H7 (cell line): ENCODE data around the gene OR5M3. TPM values are rescaled to one million over a fixed set of nuclear protein-coding genes. Genes with fewer than 3 reads are reported as not detected.

Source experiments
- DNase-seq: peaks from one replicate; pipeline ENCODE4 v3.0.0; 2012
- H3K27me3 ChIP-seq: 2 replicates; pipeline ENCODE4 v1.6.0; 2011; ENCODE audit warnings: mild to moderate bottlenecking, low read length; ENCODE audit not compliant: control insufficient read depth, insufficient read depth
- H3K36me3 ChIP-seq: replicated peaks from 2 replicates; pipeline ENCODE4 v1.5.1; 2011; ENCODE audit warnings: low read length; ENCODE audit not compliant: control insufficient read depth, insufficient read depth
- H3K4me3 ChIP-seq: 2 replicates; pipeline ENCODE4 v1.5.1; 2011; ENCODE audit warnings: low read depth, mild to moderate bottlenecking, control low read depth, low read length, moderate library complexity; ENCODE audit not compliant: insufficient read depth
- total RNA-seq: library from RNA; depleted of rRNA; stranded (reverse); fragments of >200 nt; shearing (Covaris generic); gene quantifications from 2 replicates; pipeline ENCODE4 v1.2.3, GENCODE V29; 2014; rRNA removed

OR5M3 gene
- total RNA-seq, result not detected in 2 replicates

DNA sequence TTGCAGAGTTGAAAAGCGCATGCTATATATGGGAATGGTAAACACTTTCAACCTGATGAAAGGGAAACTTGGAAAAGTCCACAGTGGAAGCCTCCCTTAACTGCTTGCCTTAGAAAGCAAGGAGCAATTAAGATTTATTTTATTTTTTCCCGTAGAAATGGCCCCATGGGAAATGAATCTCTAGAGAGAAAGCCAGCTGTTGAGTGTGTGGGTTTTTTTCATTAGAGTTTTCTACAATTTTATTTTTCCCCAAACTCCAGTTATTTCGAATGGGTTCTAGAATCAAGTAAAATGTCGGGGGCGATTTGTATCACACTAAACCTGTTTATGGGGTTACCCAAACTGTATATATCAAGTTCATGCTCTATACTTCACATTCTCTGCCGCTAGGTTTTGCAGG lies at the start of gene OR5M3:
Gene OR5M3, minus strand, starts transcription at position 101 of the 400 bp plus-strand sequence. CDS start 2,855 bp downstream, outside the sequence.
- Histone ChIP-seq H3K27me3 (no peaks in the 10 kb centered on the region), H3K36me3 (no peaks in the 10 kb centered on the region), H3K4me3 (no peak within 1 kb of the TSS)
- DNase-seq, result no peak

DNA sequence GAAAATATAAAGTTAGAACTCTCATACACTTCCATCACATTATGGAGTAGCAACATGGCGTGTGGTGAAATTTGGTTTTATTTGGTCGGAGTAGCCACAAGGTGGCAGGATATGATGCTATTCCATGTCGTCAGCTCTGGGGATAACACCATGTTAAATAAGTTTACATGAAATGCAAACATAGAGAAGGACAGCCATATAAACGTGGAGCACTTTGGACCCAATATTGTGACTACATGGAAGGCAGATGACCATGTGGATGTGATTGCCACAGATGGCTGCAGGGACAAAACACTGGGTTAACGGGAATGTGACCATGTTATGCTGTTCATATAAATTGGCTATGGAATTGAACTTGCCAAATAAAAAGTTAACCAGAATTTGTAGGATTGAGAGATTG lies 48.9 kb upstream of the OR5M3 start:
- H3K36me3 ChIP-seq, result no peaks in the 10 kb centered on the region
- no peaks in the 10 kb centered on the region for H3K27me3 ChIP-seq
- peak; percentile 15 for DNase-seq
- H3K4me3 ChIP-seq, result no peak overlapping the region

DNA sequence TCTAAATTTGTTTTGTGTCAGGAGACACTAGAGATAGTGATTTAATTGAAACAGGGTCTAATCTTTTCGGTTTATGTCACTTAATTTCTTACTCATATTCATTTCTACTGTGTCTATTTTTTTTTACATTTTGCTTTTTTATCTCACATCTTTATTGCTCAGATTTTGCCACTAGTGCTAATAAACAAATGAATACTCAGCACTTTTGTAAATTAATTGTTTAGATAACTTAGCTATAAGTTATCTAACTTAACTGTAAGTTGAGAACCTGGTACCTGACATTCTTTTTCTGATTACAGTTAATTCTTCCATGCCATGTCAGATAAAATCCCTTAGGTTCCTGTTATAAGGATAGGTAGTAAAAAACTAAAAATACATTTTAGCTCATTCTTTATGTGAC lies 40.1 kb upstream of the OR5M3 start:
- H3K4me3 ChIP-seq, result no peak overlapping the region
- no peaks in the 10 kb centered on the region for H3K27me3 ChIP-seq
- DNase-seq, result no peak
- H3K36me3 ChIP-seq, result no peaks in the 10 kb centered on the region

DNA sequence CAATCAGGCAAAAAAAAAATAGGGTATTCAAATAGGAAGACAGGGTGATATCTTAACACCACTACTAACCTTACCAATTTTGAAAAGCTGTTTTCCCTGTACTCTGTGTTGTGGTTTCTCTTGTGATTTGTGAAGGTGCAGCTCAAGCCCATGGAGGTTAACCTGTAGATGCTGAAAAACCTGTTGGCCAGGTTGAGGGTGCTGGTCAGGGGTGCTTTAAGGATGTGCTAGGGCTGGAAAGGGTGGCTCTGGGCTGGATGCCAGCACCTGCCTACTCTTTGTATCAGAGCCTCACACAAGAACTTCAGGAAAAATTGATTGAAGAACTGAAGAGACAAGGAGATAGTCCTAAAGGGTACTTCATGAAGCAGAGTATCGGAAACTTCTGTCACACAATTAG lies 36.3 kb upstream of the OR5M3 start:
- H3K4me3 ChIP-seq, result no peak overlapping the region
- H3K36me3 ChIP-seq, result no peaks in the 10 kb centered on the region
- no peaks in the 10 kb centered on the region for H3K27me3 ChIP-seq
- no peak for DNase-seq

DNA sequence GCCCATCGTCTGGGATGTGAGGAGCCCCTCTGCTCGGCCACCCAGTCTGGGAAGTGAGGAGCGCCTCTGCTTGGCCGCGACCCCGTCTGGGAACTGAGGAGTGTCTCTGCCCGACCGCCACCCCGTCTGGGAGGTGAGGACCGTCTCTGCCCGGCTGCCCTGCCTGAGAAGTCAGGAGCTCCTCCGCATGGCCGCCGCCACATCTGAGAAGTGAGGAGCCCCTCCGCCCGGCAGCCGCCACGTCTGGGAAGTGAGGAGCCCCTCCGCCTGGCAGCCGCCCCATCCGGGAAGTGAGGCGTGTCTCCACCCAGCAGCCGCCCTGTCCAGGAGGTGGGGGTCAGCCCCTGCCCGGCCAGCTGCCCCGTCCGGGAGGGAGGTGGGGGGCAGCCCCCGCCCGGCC lies 23.9 kb upstream of the OR5M3 start:
- DNase-seq, result no peak
- H3K4me3 ChIP-seq, result no peak overlapping the region
- H3K27me3 ChIP-seq, result no peaks in the 10 kb centered on the region
- no peaks in the 10 kb centered on the region for H3K36me3 ChIP-seq

DNA sequence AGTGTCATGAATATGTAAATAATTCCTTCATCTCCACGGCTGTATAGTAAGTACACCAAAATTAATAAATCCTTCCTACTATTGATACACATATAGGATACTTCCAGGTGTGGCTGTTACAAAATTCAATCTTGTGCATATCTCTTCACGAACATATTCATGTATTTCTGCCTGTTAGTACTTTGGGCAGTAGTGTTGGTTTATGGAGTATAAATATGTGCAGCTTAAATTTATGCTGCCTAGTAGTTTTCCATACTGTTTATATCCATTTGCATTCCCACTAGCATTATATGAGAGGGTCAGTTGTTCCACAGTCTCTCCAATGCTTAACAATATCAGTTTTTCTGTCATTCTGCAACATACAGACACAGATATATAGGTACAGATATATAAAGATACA lies 22.0 kb upstream of the OR5M3 start:
- DNase-seq, result no peak
- Histone ChIP-seq H3K36me3 (no peaks in the 10 kb centered on the region), H3K27me3 (no peaks in the 10 kb centered on the region), H3K4me3 (no peak overlapping the region)

DNA sequence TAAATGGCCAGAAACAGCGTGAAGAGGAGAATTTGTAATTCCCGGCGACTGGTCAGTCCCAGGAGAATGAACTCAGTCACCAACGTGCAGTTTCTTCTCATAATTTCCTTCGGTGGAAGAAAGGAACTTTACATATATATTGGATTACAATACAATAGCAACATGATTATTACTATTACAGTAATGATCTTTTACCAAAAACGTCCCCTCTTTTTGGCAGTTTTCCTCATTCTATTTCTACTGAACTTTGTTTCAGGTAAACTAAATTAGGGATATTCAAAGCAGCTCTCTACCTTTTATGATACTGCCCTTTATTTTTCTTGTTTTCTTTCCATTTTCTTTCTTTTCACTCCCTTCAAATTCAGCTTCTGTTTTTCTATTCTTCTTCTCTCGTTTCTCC lies 18.1 kb upstream of the OR5M3 start, which contains the start of gene OR5M8:
Gene OR5M8, minus strand, starts transcription at position 101 of the 400 bp plus-strand sequence. Its CDS starts 0 bp downstream, at position 101.
- DNase-seq, result no peak
- Histone ChIP-seq H3K27me3 (no peaks in the 10 kb centered on the region), H3K4me3 (no peak within 1 kb of the TSS)

DNA sequence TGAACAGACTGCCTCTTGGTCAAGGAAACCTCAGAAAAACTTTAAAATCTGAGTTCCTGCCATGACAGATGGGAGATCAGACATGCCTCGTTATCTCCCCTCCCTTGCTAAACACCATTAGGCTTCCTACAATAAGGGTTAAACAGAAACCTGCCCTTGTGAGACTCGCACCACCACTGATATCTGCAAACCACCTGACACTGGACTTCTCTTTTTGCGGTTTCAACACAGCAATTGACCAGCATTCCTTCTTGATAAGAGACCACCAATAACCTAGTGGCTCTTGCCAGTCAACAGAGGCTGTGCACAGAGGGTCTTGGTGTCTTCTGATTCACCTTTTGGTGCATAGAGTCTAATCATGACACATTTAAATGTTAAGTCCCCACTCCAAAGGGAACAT lies 13.6 kb upstream of the OR5M3 start:
- H3K27me3 ChIP-seq, result no peaks in the 10 kb centered on the region
- DNase-seq, result no peak
- H3K4me3 ChIP-seq, result no peak overlapping the region
- no peaks in the 10 kb centered on the region for H3K36me3 ChIP-seq

More for the DNA sequence above, 18.1 kb upstream of the OR5M3 start, which contains the start of gene OR5M8:
- no peaks in the 10 kb centered on the region for H3K36me3 ChIP-seq

DNA sequence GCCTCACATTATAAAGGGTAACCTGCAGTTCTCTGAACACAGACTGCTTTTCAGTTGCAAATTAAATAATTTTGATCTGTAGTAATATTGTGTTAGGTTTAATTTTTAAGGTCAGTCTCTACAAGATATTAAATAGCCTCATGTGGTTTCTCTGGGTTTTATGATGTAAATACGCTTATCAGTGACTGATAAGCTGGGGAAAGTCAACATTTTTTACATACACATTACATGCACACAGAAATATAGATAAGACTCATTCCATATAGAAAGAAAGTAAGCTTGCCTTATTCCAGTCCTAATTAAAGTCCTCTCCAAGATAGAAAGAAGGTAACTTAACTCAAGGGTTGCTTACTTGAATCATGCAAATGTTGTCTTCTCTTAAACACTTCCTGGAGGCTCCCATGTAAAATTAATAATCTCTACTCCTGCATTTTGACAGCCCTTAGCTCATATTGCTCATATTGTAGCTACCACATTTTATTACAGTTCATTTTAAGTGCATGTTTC lies 1.6 kb upstream of the OR5M3 start:
- Histone ChIP-seq H3K27me3 (no peaks in the 10 kb centered on the region), H3K4me3 (no peak overlapping the region), H3K36me3 (no peaks in the 10 kb centered on the region)
- DNase-seq, result no peak

DNA sequence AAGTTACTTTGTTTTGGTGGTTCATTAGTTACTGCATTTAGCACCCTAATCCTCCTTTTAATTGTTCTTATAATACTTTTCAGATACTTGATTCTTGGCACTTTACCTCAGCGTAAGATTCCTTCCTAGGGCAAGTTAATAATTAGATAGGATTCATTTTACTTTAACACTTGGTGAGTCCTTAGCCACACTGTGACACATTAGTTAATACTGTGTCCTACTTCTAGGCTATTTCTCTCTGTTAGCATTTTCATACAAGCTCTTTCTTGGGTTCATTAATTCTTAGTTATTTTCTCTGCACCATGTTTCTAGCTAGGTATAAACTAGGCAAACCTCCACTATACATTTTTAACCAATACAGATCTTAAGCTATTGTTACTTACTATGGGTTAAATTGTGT lies 16.1 kb downstream of the OR5M3 start:
- H3K4me3 ChIP-seq, result no peak overlapping the region
- H3K36me3 ChIP-seq, result no peaks in the 10 kb centered on the region
- no peaks in the 10 kb centered on the region for H3K27me3 ChIP-seq
- no peak for DNase-seq

DNA sequence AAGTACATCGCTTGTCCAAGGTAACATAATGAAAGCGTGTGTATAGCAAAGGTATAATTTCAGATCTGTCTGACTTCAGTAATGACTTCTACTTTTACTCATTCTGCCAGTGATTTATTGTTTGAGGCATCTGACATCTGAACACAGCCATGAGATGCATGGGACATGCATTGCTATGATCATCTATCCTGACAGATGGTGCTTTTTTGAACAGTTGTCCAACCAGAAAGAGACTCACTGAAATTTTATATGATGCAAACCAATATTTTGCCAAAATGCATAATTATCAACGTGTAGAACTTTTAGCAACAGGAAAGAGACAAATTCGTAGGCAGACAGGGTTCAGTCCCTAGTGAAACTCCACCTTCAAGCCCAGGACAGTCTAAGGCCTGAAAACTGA lies 19.6 kb downstream of the OR5M3 start:
- no peak for DNase-seq
- H3K4me3 ChIP-seq, result no peak overlapping the region
- H3K36me3 ChIP-seq, result no peaks in the 10 kb centered on the region
- no peaks in the 10 kb centered on the region for H3K27me3 ChIP-seq

Other genes starting within 250 kb of the OR5M3 start
- not detected in 2 replicates for gene OR5T2, start 239.1 kb downstream of the OR5M3 start, total RNA-seq
- not detected in 2 replicates for gene OR5T3, start 221.1 kb downstream of the OR5M3 start, total RNA-seq
- gene OR5T1, start 199.2 kb downstream of the OR5M3 start, total RNA-seq, result not detected in 2 replicates
- not detected in 2 replicates for gene OR8H1, start 181.1 kb downstream of the OR5M3 start, total RNA-seq
- not detected in 2 replicates for gene OR8K3, start 158.2 kb downstream of the OR5M3 start, total RNA-seq
- gene OR8K1, start 127.3 kb downstream of the OR5M3 start, total RNA-seq, result not detected in 2 replicates
- not detected in 2 replicates for gene OR8J1, start 119.1 kb downstream of the OR5M3 start, total RNA-seq
- gene OR8U1, start 97.7 kb downstream of the OR5M3 start, total RNA-seq, result not detected in 2 replicates
- not detected in 2 replicates for gene OR5AL1, start 60.7 kb downstream of the OR5M3 start, total RNA-seq
- not detected in 2 replicates for gene OR5M8, start 18.0 kb upstream of the OR5M3 start, total RNA-seq
- not detected in 2 replicates for gene OR5M11, start 69.9 kb upstream of the OR5M3 start, total RNA-seq
- gene OR5M10, start 104.4 kb upstream of the OR5M3 start, total RNA-seq, result not detected in 2 replicates
- gene OR5M1, start 141.5 kb upstream of the OR5M3 start, total RNA-seq, result not detected in 2 replicates
- not detected in 2 replicates for gene OR5AP2, start 169.1 kb upstream of the OR5M3 start, total RNA-seq
- gene OR5AR1, start 190.3 kb upstream of the OR5M3 start, total RNA-seq, result not detected in 2 replicates
- not detected in 2 replicates for gene OR9G1, start 225.7 kb upstream of the OR5M3 start, total RNA-seq